Measurements from ENCODE around the gene VAC14.

The VAC14 gene

GRCh38 chr16:70689035-70689969 is 111.7 kb downstream of the VAC14 start:
- DNase-seq, result no peak

GRCh38 chr16:70688246-70688742 is 112.7 kb downstream of the VAC14 start:
- no peak for DNase-seq

GRCh38 chr16:70687671-70688245 is 113.2 kb downstream of the VAC14 start:
- DNase-seq, result no peak

- DNase-seq, result no peak
Measured at GRCh38 chr16:70687102-70687511, 113.9 kb downstream of the VAC14 start.

- DNase-seq, result no peak
Measured at GRCh38 chr16:70686376-70687101, 114.4 kb downstream of the VAC14 start.

GRCh38 chr16:70685938-70686375 is 115.0 kb downstream of the VAC14 start, which contains the start of gene MTSS2:
Gene MTSS2, minus strand, starts transcription at chr16:70686053. Its CDS starts 262 bp downstream, at chr16:70685791.
- peak; percentile 22 for DNase-seq

- no peak for DNase-seq
Measured at GRCh38 chr16:70685061-70685937, 115.7 kb downstream of the VAC14 start.

GRCh38 chr16:70684146-70685060 is 116.6 kb downstream of the VAC14 start:
- no peak for DNase-seq

GRCh38 chr16:70683146-70683944 is 117.6 kb downstream of the VAC14 start:
- DNase-seq, result no peak

GRCh38 chr16:70682239-70683145 is 118.5 kb downstream of the VAC14 start:
- no peak for DNase-seq

GRCh38 chr16:70681382-70682238 is 119.3 kb downstream of the VAC14 start:
- no peak for DNase-seq

- DNase-seq, result no peak
Measured at GRCh38 chr16:70680495-70681381, 120.2 kb downstream of the VAC14 start.

GRCh38 chr16:70679671-70680494 is 121.1 kb downstream of the VAC14 start:
- no peak for DNase-seq

- no peak for DNase-seq
Measured at GRCh38 chr16:70678898-70679670, 121.9 kb downstream of the VAC14 start.

Data from GOT3 (cell line).